Mesenchymal stem cell (in vitro differentiated cells and primary cell): ENCODE data around the gene FCRLA.

Experiments used
- DNase-seq: peaks from one replicate; pipeline ENCODE4 v3.0.0-alpha.2; 2013
- H2AFZ ChIP-seq: one replicate; pipeline ENCODE4 v1.6.1; 2013; ENCODE audit warnings: low read depth, mild to moderate bottlenecking, control low read depth, inconsistent platforms, low read length, moderate library complexity
- H2AK5ac ChIP-seq: 2 replicates; pipeline ENCODE4 v1.6.1; 2013; ENCODE audit warnings: low read length, moderate library complexity, mild to moderate bottlenecking, inconsistent platforms; ENCODE audit not compliant: severe bottlenecking
- H2BK120ac ChIP-seq: one replicate; pipeline ENCODE4 v1.6.1; 2013; ENCODE audit warnings: low read depth, mild to moderate bottlenecking, inconsistent platforms, low read length, moderate library complexity
- H2BK12ac ChIP-seq, 2 experiments: one replicate each; pipeline ENCODE4 v1.6.1; 2013; ENCODE audit warnings: inconsistent platforms in 2 of 2, low read length in 2 of 2, mild to moderate bottlenecking in 2 of 2, moderate library complexity in 2 of 2, control low read depth in 1 of 2
- H2BK15ac ChIP-seq: one replicate; pipeline ENCODE4 v1.6.1; 2013; ENCODE audit warnings: mild to moderate bottlenecking, low read depth, inconsistent platforms; ENCODE audit not compliant: poor library complexity, severe bottlenecking
- H2BK5ac ChIP-seq: 2 replicates; pipeline ENCODE4 v1.6.1; 2013; ENCODE audit warnings: low read depth, mild to moderate bottlenecking, low read length, control low read depth, inconsistent platforms; ENCODE audit not compliant: poor library complexity, severe bottlenecking
- H3K14ac ChIP-seq, 2 experiments: one replicate each; pipeline ENCODE4 v1.6.1; 2013; ENCODE audit warnings: inconsistent platforms in 2 of 2, low read length in 2 of 2, control low read depth in 1 of 2, mild to moderate bottlenecking in 1 of 2, moderate library complexity in 1 of 2
- H3K18ac ChIP-seq, 2 experiments: one replicate each; pipeline ENCODE4 v1.6.1; 2013; ENCODE audit warnings: inconsistent platforms in 2 of 2, low read length in 2 of 2, control low read depth in 1 of 2, low read depth in 1 of 2, mild to moderate bottlenecking in 1 of 2
- H3K23ac ChIP-seq, 2 experiments: one replicate each; pipeline ENCODE4 v1.6.1; 2013; ENCODE audit warnings: inconsistent platforms in 2 of 2, low read length in 2 of 2, mild to moderate bottlenecking in 2 of 2, moderate library complexity in 2 of 2, control low read depth in 1 of 2
- H3K27ac ChIP-seq: 2 replicates; pipeline ENCODE4 v1.5.1; 2013; ENCODE audit warnings: mild to moderate bottlenecking, moderate library complexity, low read length, control low read depth, inconsistent platforms; ENCODE audit not compliant: poor library complexity, severe bottlenecking
- H3K27me3 ChIP-seq, 2 experiments: 2 replicates each; pipeline versions ENCODE4 v1.6.1 to v1.7.0; 2013; ENCODE audit warnings: low read length in 2 of 2, mild to moderate bottlenecking in 2 of 2, moderate library complexity in 2 of 2, control low read depth in 1 of 2, inconsistent platforms in 1 of 2; ENCODE audit not compliant: control insufficient read depth in 1 of 2, insufficient read depth in 1 of 2
- H3K36me3 ChIP-seq, 2 experiments: 2 replicates each; pipeline versions ENCODE4 v1.6.1 to v1.7.0; 2013; ENCODE audit warnings: low read length in 2 of 2, control low read depth in 1 of 2, inconsistent platforms in 1 of 2, low read depth in 1 of 2, mild to moderate bottlenecking in 1 of 2; ENCODE audit not compliant: insufficient read depth in 2 of 2, control insufficient read depth in 1 of 2
- H3K4ac ChIP-seq, 2 experiments: one replicate each; pipeline ENCODE4 v1.6.1; 2013; ENCODE audit warnings: inconsistent platforms in 2 of 2, low read length in 2 of 2, mild to moderate bottlenecking in 2 of 2, moderate library complexity in 2 of 2, control low read depth in 1 of 2, low read depth in 1 of 2
- H3K4me1 ChIP-seq: 2 replicates; pipeline ENCODE4 v1.6.1; 2013; ENCODE audit warnings: low read depth, low read length, control low read depth; ENCODE audit not compliant: control insufficient read depth, insufficient read depth
- H3K4me2 ChIP-seq: 2 replicates; pipeline ENCODE4 v1.6.1; 2013; ENCODE audit warnings: low read length, mild to moderate bottlenecking, inconsistent platforms; ENCODE audit not compliant: poor library complexity, severe bottlenecking
- H3K4me3 ChIP-seq, 2 experiments: 2 replicates each; pipeline versions ENCODE4 v1.5.1 to v1.7.0; 2013; ENCODE audit warnings: low read length in 2 of 2, mild to moderate bottlenecking in 2 of 2, control low read depth in 1 of 2, low read depth in 1 of 2; ENCODE audit not compliant: insufficient read depth in 1 of 2
- H3K79me1 ChIP-seq: replicated peaks from 2 replicates; pipeline ENCODE4 v1.6.1; 2013; ENCODE audit warnings: mild to moderate bottlenecking, control low read depth, low read length, inconsistent platforms; ENCODE audit not compliant: poor library complexity, severe bottlenecking
- H3K9ac ChIP-seq: 2 replicates; pipeline ENCODE4 v1.7.0; 2013; ENCODE audit warnings: mild to moderate bottlenecking, low read length, moderate library complexity
- H3K9me3 ChIP-seq: 2 replicates; pipeline ENCODE4 v1.7.0; 2013; ENCODE audit warnings: mild to moderate bottlenecking, low read length; ENCODE audit not compliant: control insufficient read depth
- H4K8ac ChIP-seq: one replicate; pipeline ENCODE4 v1.6.1; 2013; ENCODE audit warnings: inconsistent platforms, mild to moderate bottlenecking, low read length, moderate library complexity
- H4K91ac ChIP-seq: one replicate; pipeline ENCODE4 v1.6.1; 2013; ENCODE audit warnings: mild to moderate bottlenecking, low read length, inconsistent platforms
- whole genome bisulfite sequencing: methylation state at CpG from one replicate; pipeline ENCODE4 v1.1.7; 2013; ENCODE audit warnings: mixed read lengths; 5-methylcytosine and 5-hydroxymethylcytosine counted together

Gene FCRLA

DNA sequence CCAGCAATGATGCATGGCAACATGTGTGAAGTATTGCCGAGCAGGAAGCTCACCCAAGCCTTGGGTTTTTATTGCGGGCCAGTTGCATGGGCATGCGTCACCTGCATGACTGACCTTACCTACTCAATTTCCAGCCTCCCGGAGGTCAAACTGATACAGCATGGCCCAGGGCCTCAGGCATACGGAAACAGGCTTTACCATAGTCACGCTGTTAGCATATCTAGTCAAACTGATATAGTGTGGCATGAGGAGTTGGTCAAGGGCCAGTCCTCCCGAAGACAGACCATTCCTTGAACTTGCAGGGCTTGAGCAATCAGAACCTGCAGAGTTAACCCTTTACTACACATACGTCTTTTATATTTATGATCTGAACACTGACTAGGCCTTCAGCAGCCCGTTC, 36.2 kb downstream of the FCRLA start:
- H4K91ac ChIP-seq = no peak overlapping the region
- H3K36me3 ChIP-seq = no peaks in the 10 kb centered on the region
- no peak overlapping the region for H3K4ac ChIP-seq
- no peaks in the 10 kb centered on the region for H3K4me1 ChIP-seq
- no peak overlapping the region for H4K8ac ChIP-seq
- H2BK5ac ChIP-seq = no peak overlapping the region
- H3K27ac ChIP-seq = no peak overlapping the region
- H3K9me3 ChIP-seq = no peaks in the 10 kb centered on the region
- no peak overlapping the region for H2BK15ac ChIP-seq
- H3K27me3 ChIP-seq = peaks cover 0 to 9% of the 10 kb centered on the region in 2 experiments
- H2BK120ac ChIP-seq = no peak overlapping the region
- no peak overlapping the region for H3K23ac ChIP-seq
- no peak for DNase-seq
- WGBS = 90% methylated on average over 9 of the region's 9 CpGs
- no peak overlapping the region for H3K18ac ChIP-seq
- H3K4me2 ChIP-seq = no peak overlapping the region
- H3K4me3 ChIP-seq = no peak overlapping the region
- no peak overlapping the region for H3K14ac ChIP-seq
- no peaks in the 10 kb centered on the region for H3K79me1 ChIP-seq
- no peak overlapping the region for H2AK5ac ChIP-seq
- H2BK12ac ChIP-seq = no peak overlapping the region
- peak overlapping the region; percentile 84 for H3K9ac ChIP-seq
- H2AFZ ChIP-seq = no peak overlapping the region

DNA sequence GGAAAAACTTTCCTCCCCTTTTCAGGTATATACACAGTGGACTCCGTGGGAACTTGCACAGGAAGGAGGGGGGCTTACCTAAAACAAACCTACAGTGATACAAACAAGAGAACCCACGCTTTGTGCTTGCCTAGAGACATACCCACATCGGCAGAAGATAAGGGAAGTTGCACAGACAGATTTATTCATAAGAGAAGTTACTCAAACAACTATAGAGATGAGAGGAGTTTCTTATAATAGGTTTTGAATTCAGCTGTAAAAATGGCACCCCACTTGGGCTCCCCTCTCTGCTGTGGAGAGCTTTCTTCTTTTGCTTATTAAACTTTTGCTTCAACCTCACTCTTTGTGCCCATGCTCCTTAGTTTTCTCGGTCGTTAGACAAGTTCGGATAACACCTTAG, 40.8 kb downstream of the FCRLA start:
- Histone ChIP-seq H3K14ac (no peak overlapping the region), H3K4me3 (no peak overlapping the region), H2BK5ac (no peak overlapping the region), H3K79me1 (peaks cover 4% of the 10 kb centered on the region), H3K4me1 (peaks cover 6% of the 10 kb centered on the region), H3K36me3 (peaks cover 6 to 18% of the 10 kb centered on the region in 2 experiments), H3K9me3 (no peaks in the 10 kb centered on the region), H2AFZ (no peak overlapping the region), H3K27ac (no peak overlapping the region), H2BK120ac (no peak overlapping the region), H4K91ac (no peak overlapping the region), H3K27me3 (no peaks in the 10 kb centered on the region), H3K23ac (no peak overlapping the region), H2BK15ac (no peak overlapping the region), H3K4ac (no peak overlapping the region), H4K8ac (no peak overlapping the region), H2BK12ac (no peak overlapping the region), H3K4me2 (no peak overlapping the region), H3K9ac (no peak overlapping the region), H2AK5ac (no peak overlapping the region), H3K18ac (no peak overlapping the region)
- no peak for DNase-seq
- whole genome bisulfite sequencing = 66% methylated on average over 4 of the region's 6 CpGs

DNA sequence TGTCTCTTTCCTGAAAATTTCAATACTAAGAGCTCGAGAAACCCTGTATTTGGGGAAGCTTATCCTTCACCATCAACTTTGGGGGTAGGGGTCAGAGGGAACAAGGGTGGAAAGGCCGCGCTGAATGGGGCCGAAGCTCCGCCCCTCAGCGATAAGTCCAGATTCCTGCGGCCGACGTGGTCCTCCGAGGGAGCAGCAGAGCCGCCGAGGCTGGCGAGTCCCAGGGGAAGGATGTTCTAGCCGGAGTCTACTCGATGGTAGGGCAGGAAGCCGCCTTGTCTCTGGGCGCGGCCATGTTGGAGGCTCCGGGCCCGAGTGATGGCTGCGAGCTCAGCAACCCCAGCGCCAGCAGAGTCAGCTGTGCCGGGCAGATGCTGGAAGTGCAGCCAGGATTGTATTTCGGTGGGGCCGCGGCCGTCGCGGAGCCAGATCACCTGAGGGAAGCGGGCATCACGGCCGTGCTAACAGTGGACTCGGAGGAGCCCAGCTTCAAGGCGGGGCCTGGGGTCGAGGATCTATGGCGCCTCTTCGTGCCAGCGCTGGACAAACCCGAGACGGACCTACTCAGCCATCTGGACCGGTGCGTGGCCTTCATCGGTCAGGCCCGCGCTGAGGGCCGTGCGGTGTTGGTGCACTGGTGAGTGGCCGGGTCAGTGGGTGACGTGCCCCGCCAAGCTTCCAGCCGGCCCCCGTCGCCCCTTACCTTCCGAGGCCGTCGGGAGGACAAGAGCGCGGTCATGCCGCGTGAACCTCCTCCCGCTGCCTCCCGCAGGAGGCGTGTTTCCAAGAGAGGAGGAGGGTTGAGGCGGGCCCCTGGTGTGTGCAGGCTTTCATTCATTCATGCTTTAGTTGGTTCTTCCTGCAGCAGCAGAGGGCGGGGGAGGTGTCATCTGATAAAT, 42.7 kb downstream of the FCRLA start, which contains the start of gene DUSP12:
Gene DUSP12 (plus strand): TSS at position 278 of the 899 bp plus-strand sequence. CDS start 16 bp downstream, at position 294.
- H3K18ac ChIP-seq = peak within 1 kb of the TSS; percentile 95 to 100
- peaks cover 8 to 37% of the 10 kb centered on the region in 2 experiments for H3K36me3 ChIP-seq
- H2AK5ac ChIP-seq = no peak within 1 kb of the TSS
- H3K4ac ChIP-seq = peak within 1 kb of the TSS; percentile 18 to 98
- no peaks in the 10 kb centered on the region for H3K9me3 ChIP-seq
- no peak within 1 kb of the TSS for H2BK120ac ChIP-seq
- H3K4me3 ChIP-seq = peak within 1 kb of the TSS; percentile 86 to 99
- H4K8ac ChIP-seq = peak within 1 kb of the TSS; percentile 94
- no peak within 1 kb of the TSS for H2BK15ac ChIP-seq
- peak within 1 kb of the TSS in 1 of 2 experiments; percentile 23 for H3K23ac ChIP-seq
- peak within 1 kb of the TSS in 1 of 2 experiments; percentile 97 for H3K14ac ChIP-seq
- peak within 1 kb of the TSS; percentile 96 for H3K9ac ChIP-seq
- H4K91ac ChIP-seq = peak within 1 kb of the TSS; percentile 97
- H3K27me3 ChIP-seq = no peaks in the 10 kb centered on the region
- H3K79me1 ChIP-seq = peaks cover 10% of the 10 kb centered on the region
- DNase-seq = peak; percentile 96
- under 1% methylated on average over 64 of the region's 65 CpGs for WGBS
- peak within 1 kb of the TSS; percentile 83 for H3K4me2 ChIP-seq
- peak within 1 kb of the TSS; percentile 31 for H2BK5ac ChIP-seq
- peaks cover 6% of the 10 kb centered on the region for H3K4me1 ChIP-seq
- H2AFZ ChIP-seq = peak within 1 kb of the TSS; percentile 94
- H3K27ac ChIP-seq = peak within 1 kb of the TSS; percentile 96
- H2BK12ac ChIP-seq = peak within 1 kb of the TSS in 1 of 2 experiments; percentile 45

GRCh38 chr1:161763522-161764098, 56.6 kb downstream of the FCRLA start:
- Histone ChIP-seq H3K36me3 (peaks cover 2 to 4% of the 10 kb centered on the region in 2 experiments), H3K9ac (no peak overlapping the region), H2BK120ac (no peak overlapping the region), H3K27me3 (no peaks in the 10 kb centered on the region), H3K4me3 (no peak overlapping the region), H3K18ac (no peak overlapping the region), H4K8ac (no peak overlapping the region), H3K4me1 (peaks cover 2% of the 10 kb centered on the region), H3K4me2 (no peak overlapping the region), H2AFZ (no peak overlapping the region), H3K27ac (no peak overlapping the region), H4K91ac (no peak overlapping the region), H2BK15ac (no peak overlapping the region), H2AK5ac (no peak overlapping the region), H3K79me1 (peaks cover 1% of the 10 kb centered on the region), H2BK5ac (no peak overlapping the region), H2BK12ac (no peak overlapping the region), H3K14ac (no peak overlapping the region), H3K9me3 (no peaks in the 10 kb centered on the region), H3K4ac (no peak overlapping the region), H3K23ac (no peak overlapping the region)
- DNase-seq = peak; percentile 29
- 77% methylated on average over 7 of the region's 7 CpGs for WGBS
